GM13976 (cell line): ENCODE data around the gene TFPI.

Experiments
- DNase-seq: peaks from one replicate; pipeline ENCODE4 v3.0.0; 2012; ENCODE audit warnings: low spot score
- in situ Hi-C: fragments of 300-500 bp; cut with MboI; formaldehyde crosslinking; loops from one replicate; pipeline ENCODE4 v1.12.0; 2022; ENCODE audit warnings: low sequenced_read_pairs, mixed read lengths, inconsistent platforms; ENCODE audit not compliant: unreplicated experiment
- TF ChIP-seq, protein P1 (sequence below): IDR thresholded peaks from 2 replicates; pipeline ENCODE4 v1.5.1; 2012; ENCODE audit warnings: borderline replicate concordance, mild to moderate bottlenecking; ENCODE audit not compliant: insufficient read depth; ENCODE audit errors: extremely low read depth, missing control alignments, control extremely low read depth

The TFPI gene

DNA sequence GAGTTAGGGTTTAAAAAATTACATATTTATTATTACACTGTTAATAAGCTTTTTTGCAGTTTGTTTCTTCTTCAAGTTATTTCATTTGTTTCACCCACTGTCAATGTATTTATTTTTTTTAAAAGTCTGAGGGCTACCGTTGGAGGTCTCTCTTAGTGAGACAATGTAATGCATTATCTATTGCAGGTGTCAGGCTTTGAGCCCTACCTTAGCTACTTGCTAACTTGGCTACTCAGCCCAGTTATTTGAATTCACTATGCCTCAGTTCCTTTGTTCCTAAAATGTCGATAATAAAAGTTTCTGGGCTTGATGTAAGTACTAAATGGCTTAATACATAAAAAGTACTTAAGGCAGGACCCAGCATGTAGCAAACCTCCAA is 458 bp upstream of the TFPI start:
- DNase-seq = no peak
- TF ChIP-seq, protein P1, sequence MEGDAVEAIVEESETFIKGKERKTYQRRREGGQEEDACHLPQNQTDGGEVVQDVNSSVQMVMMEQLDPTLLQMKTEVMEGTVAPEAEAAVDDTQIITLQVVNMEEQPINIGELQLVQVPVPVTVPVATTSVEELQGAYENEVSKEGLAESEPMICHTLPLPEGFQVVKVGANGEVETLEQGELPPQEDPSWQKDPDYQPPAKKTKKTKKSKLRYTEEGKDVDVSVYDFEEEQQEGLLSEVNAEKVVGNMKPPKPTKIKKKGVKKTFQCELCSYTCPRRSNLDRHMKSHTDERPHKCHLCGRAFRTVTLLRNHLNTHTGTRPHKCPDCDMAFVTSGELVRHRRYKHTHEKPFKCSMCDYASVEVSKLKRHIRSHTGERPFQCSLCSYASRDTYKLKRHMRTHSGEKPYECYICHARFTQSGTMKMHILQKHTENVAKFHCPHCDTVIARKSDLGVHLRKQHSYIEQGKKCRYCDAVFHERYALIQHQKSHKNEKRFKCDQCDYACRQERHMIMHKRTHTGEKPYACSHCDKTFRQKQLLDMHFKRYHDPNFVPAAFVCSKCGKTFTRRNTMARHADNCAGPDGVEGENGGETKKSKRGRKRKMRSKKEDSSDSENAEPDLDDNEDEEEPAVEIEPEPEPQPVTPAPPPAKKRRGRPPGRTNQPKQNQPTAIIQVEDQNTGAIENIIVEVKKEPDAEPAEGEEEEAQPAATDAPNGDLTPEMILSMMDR = no peak
- in situ Hi-C loops = no loop called here

DNA sequence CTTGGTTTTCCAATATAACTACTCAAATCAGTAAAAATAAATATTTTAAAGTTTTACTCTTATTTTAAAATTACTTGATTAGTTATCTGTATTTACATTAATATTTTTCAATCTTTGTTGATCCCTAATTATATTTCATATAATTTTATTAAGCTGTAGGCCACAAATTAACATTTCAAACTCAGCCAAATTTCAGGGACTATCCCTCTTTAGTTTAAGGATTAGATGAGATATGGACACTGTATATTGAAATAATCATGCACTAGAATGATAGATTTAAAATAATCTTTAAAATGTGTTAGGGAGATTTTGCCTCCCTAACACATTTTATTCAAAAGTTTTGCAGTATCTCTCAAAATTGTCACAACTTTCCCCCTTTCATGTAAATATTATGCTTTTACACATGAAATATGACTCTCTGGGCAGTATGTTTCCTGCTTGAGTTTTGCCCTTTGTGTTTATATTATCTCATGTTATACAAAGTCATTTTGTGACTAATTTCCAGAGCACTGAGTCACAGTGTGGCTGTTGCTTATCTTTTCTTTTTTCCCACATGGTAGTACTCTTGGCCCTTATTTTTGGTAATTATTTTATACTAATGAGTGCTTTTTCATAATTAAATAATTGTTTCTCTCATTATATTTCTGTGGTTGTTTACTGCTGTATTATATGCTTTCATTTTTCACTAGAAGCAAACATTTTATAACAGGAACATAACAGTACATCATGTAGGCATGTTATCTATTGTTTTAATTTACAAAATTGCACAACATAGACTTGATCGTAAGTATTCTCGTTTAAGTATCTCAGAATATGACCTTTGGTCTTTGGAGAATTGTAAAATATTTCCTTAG is 1.2 kb downstream of the TFPI start:
- in situ Hi-C loops = no loop called here
- DNase-seq = no peak

DNA sequence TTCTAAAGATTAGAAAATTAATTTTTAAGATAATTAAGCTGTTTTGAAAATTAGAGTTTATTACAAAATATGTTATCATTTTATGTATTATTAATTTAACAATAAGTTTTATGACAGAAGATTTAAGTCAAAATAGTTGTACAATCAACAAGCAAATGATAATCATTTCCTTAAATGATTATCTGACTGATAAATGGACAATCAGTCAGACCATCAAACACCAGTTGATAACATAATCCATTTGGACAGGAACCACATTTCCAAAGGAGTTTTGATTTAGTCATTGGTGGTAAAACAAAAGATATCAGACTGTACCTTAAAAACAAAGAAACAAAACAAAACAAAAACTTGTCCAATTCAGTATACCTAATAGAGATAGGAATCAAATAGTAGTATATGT is 1.9 kb downstream of the TFPI start:
- TF ChIP-seq, protein P1 = no peak
- DNase-seq = no peak
- in situ Hi-C loops = no loop called here

More for the DNA sequence above, 1.2 kb downstream of the TFPI start:
- TF ChIP-seq, protein P1 = no peak

DNA sequence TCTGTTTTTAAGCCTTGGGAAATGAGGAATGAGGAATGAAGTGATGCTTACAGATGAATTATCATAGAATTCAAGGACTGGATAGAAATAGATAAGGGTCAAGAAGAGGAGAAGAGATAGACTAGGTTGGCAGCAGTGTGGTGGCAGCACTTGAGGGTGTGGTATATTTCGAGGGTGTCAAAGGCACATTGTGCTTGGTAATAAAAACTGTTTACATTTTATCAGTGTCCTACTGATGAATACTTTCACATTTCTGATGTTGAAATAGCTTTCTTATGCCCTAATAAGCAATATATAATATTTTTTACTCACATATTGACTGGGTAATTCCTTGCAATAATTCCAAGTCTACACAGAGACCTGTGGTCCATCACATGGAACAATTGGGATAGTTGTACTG is 3.4 kb downstream of the TFPI start:
- in situ Hi-C loops = no loop called here
- TF ChIP-seq, protein P1 = no peak
- no peak for DNase-seq

DNA sequence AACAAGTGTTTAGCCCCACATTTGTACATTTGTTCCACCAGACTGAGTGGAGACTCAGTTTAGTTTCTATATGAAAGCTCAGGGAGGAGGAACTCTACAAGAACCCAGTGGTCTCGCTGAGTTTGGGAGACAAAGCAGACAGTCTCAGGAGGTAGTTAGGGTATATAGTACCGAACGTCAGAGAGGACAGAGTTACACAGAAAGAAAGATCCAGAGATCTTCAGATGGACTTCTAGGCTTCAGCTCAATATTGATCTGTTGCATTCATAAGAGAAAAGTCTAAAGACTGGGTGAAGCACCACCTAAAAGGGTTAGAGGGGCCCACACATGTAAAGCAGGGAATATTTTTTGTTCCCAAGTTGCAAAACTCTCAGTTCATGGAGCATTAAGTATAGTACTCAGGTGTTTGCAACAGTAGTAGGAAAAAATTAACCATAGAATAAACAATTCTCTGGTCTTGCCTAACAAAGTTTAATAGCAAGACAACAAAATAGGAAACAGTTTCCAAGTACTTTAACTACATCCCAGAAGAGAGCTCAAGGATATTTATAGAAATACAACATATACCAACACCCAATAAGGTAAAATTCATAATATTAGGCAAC is 4.2 kb downstream of the TFPI start:
- in situ Hi-C loops = no loop called here
- DNase-seq = no peak
- TF ChIP-seq, protein P1 = no peak

DNA sequence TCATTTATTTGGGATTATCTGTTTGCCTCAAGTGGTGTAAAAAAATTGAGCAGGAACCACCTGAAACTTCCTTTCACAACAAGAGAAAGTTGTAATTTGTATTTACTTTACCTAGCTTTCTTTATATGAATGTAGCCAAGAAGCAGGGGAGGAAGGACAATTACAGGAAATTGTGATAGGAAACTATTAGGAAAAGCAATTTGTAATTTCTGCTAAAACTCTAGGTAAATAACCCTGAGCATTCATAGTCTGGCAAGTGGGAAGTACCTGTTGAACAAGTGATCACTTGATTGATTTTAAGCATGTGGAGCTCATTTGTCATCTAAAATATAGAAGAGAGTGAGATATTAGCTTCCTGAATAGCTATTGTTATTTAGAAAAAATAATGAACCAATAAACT is 5.0 kb downstream of the TFPI start:
- DNase-seq = no peak
- in situ Hi-C loops = no loop called here
- TF ChIP-seq, protein P1 = no peak
